ENCODE data around the gene KLF6. TPM values are rescaled to one million over a fixed set of nuclear protein-coding genes. Genes with fewer than 3 reads are reported as not detected.

The KLF6 gene
- total and polyA plus RNA-seq, 2 of the 4 experiments (the other 2 are of a cell fraction) = 69.0 to 123 TPM

DNA sequence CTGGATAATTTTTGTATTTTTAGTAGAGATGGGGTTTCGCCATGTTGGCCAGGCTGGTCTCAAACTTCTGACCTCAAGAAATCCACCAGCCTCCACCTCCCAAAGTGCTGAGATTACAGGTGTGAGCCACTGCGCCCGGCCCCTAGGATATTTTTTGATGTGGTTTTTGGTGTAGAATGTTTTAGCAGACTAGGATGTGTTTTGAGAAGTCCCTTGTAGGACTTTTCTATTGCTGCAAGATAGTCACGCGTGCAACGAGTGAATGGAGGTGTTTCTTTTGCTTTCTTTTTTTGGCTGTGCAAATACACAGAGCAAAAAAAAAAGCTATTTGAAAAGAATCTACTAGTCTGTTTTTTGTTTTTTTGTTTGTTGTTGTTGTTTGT, 29.8 kb upstream of the KLF6 start:
- in situ Hi-C loops (cut with MboI; ENCODE audit: low sequenced_read_pairs) = no loop called here
- Histone ChIP-seq H3K4me3 (ENCODE audit: insufficient read depth, low read depth, low read length) (no peak overlapping the region), H3K18ac (ENCODE audit: low read depth, low read length) (no peak overlapping the region), H4K20me1 (ENCODE audit: insufficient read depth, low read length) (no peaks in the 10 kb centered on the region), H2AFZ (replicated peaks; ENCODE audit: low read length, poor library complexity) (no peak overlapping the region), H3K4ac (ENCODE audit: low read depth, low read length) (no peak overlapping the region), H3K36me3 (ENCODE audit: control insufficient read depth, insufficient read depth, low read length) (no peaks in the 10 kb centered on the region), H4K91ac (ENCODE audit: insufficient read depth, low read depth, low read length) (no peak overlapping the region), H3K4me2 (ENCODE audit: low read depth, low read length) (no peak overlapping the region), H2AK5ac (ENCODE audit: low read depth, low read length) (no peak overlapping the region), H3K56ac (ENCODE audit: extremely low read depth, insufficient read depth, low read length) (no peak overlapping the region), H3K23ac (ENCODE audit: low read depth, low read length) (no peak overlapping the region), H2BK20ac (ENCODE audit: low read depth, low read length) (no peak overlapping the region), H3K79me1 (ENCODE audit: low read depth in 1 of 2, low read length in 2 of 2) (peaks cover 0 to 10% of the 10 kb centered on the region in 2 experiments; a peak in 3 of 4 replicates), H2BK5ac (ENCODE audit: low read depth, low read length, poor library complexity, severe bottlenecking) (no peak overlapping the region), H4K8ac (ENCODE audit: low read depth in 2 of 2, low read length in 2 of 2) (no peak overlapping the region), H3K27me3 (ENCODE audit: control insufficient read depth, insufficient read depth, low read length) (no peaks in the 10 kb centered on the region), H2AK9ac (replicated peaks; ENCODE audit: low read depth, low read length, poor library complexity) (no peak overlapping the region), H3K9me1 (ENCODE audit: insufficient read depth, low read length) (peaks cover 10% of the 10 kb centered on the region), H3K9me3 (ENCODE audit: control insufficient read depth, insufficient read depth, low read length) (no peaks in the 10 kb centered on the region), H2BK120ac (ENCODE audit: low read depth, low read length) (no peak overlapping the region), H3K9ac (ENCODE audit: low read depth, low read length) (no peak overlapping the region), H2BK15ac (ENCODE audit: low read depth, low read length) (no peak overlapping the region), H3K27ac (ENCODE audit: insufficient read depth, low read length) (no peak overlapping the region), H3K4me1 (ENCODE audit: control insufficient read depth, insufficient read depth, low read length) (peaks cover 18% of the 10 kb centered on the region), H3K14ac (replicated peaks; ENCODE audit: low read depth, low read length) (no peak overlapping the region), H4K5ac (ENCODE audit: low read depth, low read length) (no peak overlapping the region)
- no CpG with 5 or more reads among the region's 6 CpGs for WGBS, 2 experiments (ENCODE audit: extremely low coverage in 2 of 2, insufficient read length in 1 of 2)
- CTCF ChIA-PET = interaction anchor here (0.6 kb wide), 1 partner anchor 650 kb away, joined by 3 read pairs; no protein-coding TSS in a partner anchor
- dilution Hi-C loops (cut with HindIII; ENCODE audit: low sequenced_read_pairs, unreplicated experiment) = no loop called here
- no peak for ATAC-seq (ENCODE audit: low read depth)
- POLR2A ChIA-PET (ENCODE audit: unreplicated experiment) = no interaction called here
- TF ChIP-seq MAFK (IDR thresholded peaks at IDR 0.05; ENCODE audit: low read depth, low read length) (no peak), RAD21 (IDR thresholded peaks at IDR 0.05; ENCODE audit: low read length) (no peak), MAZ (IDR thresholded peaks at IDR 0.05; ENCODE audit: borderline replicate concordance, low read depth, low read length) (no peak), RCOR1 (IDR thresholded peaks at IDR 0.05; ENCODE audit: insufficient replicate concordance, low read length) (no peak), BHLHE40 (IDR thresholded peaks at IDR 0.05; ENCODE audit: low read depth, low read length) (no peak), CHD1 (IDR thresholded peaks at IDR 0.05; ENCODE audit: low read depth, low read length) (no peak), CEBPB (IDR thresholded peaks at IDR 0.05; ENCODE audit: low read depth, low read length) (no peak), NFE2L2 (IDR thresholded peaks at IDR 0.05; ENCODE audit: low read depth, low read length) (no peak)
- TF ChIP-seq, protein P1, sequence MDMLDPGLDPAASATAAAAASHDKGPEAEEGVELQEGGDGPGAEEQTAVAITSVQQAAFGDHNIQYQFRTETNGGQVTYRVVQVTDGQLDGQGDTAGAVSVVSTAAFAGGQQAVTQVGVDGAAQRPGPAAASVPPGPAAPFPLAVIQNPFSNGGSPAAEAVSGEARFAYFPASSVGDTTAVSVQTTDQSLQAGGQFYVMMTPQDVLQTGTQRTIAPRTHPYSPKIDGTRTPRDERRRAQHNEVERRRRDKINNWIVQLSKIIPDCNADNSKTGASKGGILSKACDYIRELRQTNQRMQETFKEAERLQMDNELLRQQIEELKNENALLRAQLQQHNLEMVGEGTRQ (IDR thresholded peaks at IDR 0.05; ENCODE audit: low read depth, low read length) = no peak
- no peak for DNase-seq
- BruUV-seq (replicated peaks) = no TSS peak
- intact Hi-C loops (cut with micrococcal nuclease) = no loop called here
